T47D (cell line): ENCODE results near the gene ARHGEF11.

ENCODE experiments used
- DNase-seq, 2 experiments: peaks; one replicate each; pipeline versions ENCODE4 v3.0.0 to v3.0.0-alpha.2; 2011 to 2012; ENCODE audit warnings: low read depth in 1 of 2, low spot score in 1 of 2
- JUND ChIP-seq: IDR thresholded peaks from 2 replicates; pipeline ENCODE4 v1.6.1; 2012; ENCODE audit warnings: low read depth
- in situ Hi-C: cut with HindIII; loops from 2 replicates; pipeline ENCODE4 v1.10.0; 2016; ENCODE audit warnings: low sequenced_read_pairs, low pct_unique_long_range_greater_than_20kb

The ARHGEF11 gene

DNA sequence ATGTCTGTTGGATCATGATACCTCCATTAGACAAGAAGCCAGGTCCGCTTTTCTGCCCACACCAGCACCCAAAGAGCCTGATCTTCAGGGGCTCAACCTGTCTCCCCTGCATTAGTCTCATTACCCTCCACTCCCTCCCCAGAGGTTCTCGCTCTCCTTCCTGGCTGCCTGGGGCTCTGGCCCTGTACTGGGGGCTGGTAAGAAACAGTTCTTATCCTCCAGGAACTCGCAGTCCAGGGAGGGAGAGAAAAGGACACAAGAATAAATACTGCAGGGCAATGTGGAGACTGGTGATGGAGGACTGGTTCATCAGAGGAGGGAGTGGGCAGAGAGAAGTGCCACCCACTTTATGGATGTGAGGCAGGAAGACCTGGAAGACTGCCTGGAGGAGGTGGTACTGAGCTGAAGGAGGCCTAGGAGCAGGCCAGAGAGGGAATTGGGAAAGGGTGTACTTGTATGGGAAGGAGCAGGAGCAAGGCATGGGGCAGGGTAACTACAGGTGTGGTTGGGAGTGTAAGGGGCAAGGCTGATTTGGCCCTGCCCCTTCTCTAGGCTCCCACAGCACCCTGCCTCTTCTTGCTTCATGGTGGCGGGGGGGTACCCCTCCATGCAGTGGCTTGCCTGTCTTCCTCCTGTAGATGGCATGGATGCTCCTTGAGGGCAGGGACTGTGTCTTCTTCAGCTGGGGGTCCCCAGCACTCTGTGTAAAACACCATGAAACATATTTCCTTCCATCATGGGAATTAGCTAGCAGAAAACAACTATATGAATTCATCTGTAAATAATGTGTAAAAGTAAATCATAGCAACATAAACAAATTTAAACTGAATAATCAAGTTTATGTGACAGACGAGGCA lies 120.2 kb downstream of the ARHGEF11 start:
- no peak for TF ChIP-seq JUND
- no peak for DNase-seq
- in situ Hi-C loops = no loop called here

DNA sequence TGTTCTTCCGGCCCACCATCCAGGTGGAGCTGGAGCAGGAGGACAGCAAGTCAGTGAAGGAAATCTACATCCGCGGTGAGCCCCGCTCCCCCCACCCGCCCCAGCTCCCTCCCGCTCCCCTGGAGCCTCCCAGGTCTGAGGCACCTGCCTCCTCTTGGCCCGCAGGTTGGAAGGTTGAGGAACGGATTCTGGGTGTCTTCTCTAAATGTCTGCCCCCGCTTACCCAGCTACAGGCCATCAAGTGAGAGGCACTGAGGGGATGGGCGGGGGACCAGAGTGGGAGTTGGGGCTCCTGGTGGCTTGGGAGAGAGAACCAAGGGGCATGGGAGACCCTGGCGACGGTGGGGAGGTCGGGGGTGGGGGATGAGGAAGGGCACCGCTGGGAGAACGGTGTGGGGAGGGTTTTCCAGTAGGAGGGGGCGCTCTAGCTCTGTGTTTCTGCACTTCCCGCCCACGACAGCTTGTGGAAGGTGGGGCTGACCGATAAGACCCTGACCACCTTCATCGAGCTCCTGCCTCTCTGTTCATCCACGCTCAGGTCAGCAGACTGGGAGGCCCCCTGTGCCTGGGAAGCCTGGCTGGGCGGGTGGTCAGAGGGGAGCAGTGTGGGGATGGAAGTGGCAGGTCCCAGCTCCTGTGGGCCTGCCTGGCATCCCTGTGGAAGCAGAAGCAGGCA lies 120.9 kb downstream of the ARHGEF11 start:
- DNase-seq = no peak
- in situ Hi-C loops = no loop called here
- no peak for TF ChIP-seq JUND

DNA sequence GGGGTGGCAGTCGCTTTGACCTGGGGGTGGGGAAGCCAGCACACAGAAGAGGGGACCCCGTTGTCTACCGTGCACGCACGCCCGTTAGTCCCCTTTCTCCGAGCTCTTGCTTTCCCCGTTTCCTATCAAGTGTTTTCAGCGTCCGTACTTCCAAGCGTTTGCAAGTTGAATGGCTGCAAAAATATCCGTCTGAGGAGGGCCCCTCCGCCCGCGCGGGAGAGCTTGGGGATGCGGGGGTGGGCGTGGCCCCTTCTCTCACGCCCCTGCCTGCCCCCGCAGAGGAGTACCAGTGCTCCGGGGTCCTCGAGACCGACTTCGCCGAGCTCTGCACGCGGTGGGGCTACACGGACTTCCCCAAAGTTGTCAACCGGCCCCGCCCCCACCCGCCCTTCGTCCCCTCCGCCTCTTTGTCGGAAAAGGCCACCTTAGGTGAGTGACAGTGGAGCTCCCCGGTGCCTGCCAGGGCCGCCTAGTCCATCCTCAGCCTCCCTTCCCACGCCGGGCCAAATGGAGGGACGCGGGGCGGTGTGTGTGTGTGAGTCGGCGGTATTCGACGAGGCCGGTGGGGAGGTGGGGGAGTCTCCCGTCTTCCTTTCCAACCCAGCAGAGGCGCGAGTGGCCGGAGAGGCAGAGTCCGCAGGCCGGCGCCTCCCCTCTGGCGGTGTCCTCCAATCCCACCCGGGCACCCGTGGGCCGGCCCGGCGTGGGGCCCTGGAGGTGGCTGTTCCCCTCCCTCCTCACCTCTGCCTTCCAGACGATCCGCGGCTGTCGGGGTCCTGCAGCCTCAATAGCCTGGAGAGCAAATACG lies 121.7 kb downstream of the ARHGEF11 start:
- in situ Hi-C loops = no loop called here
- DNase-seq = no peak
- TF ChIP-seq JUND = no peak

DNA sequence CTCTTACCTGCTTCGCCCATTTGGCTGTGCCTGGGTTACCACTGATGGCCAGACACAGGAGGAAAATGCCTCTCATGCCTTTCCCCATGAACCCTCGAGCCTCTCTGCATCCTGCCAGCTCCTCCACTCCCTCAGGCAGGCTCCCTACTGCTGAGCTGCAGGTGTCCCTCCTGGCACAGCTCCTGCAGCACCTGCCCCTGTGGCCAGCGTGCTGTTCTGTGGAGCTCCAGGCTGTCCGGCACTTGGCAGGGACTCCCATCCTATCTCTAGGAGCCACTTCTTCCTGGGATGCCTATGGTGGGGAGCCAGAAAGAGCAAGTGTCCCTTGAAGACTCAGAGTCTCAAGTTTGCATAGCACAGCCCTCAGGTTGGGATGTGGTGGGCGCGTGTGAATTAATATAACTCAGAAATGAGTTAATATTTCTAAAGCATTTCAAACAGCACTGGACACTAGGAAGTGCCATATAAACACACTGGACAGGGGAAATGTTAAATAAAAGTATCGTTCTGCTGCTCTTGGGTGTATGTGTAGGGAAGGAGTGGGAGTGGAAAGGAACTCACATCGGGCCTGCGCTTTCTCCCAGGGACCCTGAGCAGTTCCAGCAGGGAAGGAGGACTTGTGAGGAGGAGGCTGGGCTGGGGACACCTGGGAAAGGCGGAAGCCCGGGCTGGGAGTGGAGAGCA lies 122.4 kb downstream of the ARHGEF11 start:
- in situ Hi-C loops = no loop called here
- DNase-seq = peak; percentile 58 to 66
- no peak for TF ChIP-seq JUND

DNA sequence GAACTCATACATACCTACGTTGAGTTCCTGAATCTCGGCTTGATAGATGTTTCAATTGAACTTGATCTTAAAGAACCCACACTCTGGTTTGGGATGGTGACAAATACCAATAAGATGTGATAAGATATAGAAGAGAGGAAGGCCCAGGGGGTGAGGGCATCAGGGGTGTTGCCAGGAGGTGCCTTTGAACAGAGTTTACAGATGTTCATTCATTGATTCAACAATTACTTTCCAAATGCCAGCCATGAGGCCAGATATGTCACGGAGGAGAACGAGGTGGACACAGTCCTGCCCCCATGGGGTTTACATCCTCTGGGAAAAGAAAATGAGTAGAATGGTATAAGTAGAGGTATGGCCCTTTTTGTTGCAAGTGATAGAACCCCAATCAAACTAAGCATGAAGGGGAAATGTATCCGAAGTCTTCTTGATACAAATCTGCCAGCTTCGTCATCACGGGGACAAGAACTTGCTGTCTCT lies 124.5 kb downstream of the ARHGEF11 start:
- in situ Hi-C loops = no loop called here
- no peak for DNase-seq
- no peak for TF ChIP-seq JUND

DNA sequence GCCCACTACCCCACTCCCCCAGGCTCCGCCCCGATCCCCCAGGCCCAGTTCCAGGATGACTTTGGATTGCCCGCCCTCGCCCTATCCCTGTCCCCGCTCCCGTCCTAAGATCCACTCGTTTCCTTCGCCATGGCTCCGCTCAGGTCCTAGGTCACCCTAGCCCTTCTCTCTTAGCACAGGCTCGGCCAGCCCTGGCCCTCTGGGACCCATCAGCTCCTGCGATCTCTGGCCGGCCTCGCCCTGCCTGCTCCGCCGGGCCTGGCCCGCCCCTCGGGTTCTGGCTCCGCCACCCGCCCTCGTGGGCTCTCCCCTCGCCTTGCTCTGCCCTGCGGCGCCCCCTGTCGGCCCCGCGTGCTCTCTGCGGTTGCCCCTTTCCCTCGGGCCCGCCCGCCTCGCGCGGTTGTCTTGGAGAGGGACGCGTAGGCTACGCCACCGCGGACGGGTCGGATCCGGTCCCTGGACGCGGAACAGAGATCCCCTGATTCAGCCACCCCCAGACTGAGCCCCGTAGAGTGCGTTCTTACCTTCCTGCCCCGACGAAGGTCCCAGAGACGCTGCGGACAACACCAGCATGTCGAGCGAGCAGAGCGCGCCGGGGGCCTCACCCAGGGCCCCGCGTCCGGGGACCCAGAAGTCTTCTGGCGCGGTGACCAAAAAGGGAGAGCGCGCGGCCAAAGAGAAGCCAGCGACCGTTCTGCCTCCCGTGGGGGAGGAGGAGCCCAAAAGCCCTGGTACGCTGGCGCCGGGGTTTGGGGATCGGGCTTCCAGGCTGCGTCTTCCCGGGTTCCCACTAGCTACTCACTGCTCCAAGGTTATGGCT lies 125.1 kb downstream of the ARHGEF11 start, which contains the start of gene LRRC71:
Gene LRRC71, plus strand, starts transcription at position 400 of the 820 bp plus-strand sequence. Its CDS starts 172 bp downstream, at position 572.
- in situ Hi-C loops = no loop called here
- TF ChIP-seq JUND = no peak

DNA sequence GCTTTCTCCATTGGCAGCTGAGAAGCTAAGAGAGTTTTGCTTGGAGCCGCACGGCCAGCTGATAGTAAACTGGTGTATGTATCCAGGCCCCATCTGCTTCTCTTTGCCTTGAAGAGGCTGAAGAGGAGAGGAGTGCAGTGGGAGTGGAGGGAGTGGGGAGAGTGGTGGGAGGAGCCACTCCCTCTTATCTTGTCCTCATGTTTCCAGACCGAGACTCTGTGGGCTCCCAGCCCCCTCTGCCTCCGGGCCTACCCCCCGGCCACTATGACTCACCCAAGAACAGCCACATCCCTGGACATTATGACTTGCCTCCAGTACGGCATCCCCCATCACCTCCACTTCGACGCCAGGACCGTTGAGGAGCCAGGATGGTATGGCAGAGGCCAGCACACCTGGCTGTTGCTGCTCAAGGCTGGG lies 131.1 kb downstream of the ARHGEF11 start:
- DNase-seq = no peak
- in situ Hi-C loops = no loop called here
- TF ChIP-seq JUND = no peak

More for the DNA sequence above, 125.1 kb downstream of the ARHGEF11 start, which contains the start of gene LRRC71:
- peak in 1 of 2 experiments; percentile 50 for DNase-seq

DNA sequence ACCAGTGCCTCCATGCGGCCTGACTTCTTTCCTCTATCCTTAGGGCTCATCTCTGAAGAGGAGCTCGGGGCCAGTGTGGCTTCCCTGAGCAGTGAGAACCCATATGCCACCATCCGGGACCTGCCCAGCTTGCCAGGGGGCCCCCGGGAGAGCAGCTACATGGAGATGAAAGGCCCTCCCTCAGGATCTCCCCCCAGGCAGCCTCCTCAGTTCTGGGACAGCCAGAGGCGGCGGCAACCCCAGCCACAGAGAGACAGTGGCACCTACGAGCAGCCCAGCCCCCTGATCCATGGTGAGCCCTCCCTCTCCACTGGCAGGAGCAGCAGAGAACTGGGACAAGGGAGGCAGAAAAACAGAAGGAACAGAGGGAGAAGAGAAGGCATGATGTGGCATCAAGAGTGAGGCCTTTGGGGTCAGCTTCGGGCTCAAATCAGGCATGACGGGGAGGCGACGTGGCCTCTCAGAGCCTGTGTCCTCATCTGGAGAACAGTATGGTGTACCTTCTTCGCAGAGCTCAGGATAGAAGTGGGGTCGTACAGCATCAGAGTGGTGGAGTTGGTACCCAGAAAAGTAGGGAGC lies 131.6 kb downstream of the ARHGEF11 start:
- in situ Hi-C loops = no loop called here
- no peak for DNase-seq
- TF ChIP-seq JUND = no peak

DNA sequence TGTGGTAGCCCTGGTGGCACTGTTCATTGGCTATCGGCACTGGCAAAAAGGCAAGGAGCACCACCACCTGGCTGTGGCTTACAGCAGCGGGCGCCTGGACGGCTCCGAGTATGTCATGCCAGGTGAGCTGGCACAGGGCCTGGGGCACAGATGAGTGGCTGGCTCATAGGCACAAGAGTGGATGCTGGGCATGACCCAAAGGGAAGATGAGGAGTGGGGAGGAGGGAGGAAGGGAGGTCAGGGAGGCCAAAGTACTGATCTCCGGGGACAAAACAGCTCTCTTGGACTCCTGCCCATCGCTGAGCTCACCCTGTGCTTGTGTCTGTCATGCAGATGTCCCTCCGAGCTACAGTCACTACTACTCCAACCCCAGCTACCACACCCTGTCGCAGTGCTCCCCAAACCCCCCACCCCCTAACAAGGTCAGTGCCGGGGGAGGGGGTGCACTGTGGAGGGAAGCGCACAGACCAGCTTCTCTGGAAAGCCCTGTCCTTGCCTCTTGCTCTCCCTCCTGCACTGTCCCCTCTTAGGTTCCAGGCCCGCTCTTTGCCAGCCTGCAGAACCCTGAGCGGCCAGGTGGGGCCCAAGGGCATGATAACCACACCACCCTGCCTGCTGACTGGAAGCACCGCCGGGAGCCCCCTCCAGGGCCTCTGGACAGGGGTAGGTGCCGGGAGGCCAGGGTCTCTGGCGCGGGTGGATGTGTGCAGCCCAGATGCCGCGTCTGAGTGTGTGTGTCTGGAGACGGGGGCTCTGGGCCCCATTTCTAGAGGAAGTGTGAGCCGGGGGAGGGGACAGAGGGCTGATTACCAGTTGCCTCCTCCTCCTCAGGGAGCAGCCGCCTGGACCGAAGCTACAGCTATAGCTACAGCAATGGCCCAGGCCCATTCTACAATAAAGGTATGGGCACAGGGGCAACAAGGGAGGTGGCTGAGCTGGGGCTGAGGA lies 132.4 kb downstream of the ARHGEF11 start:
- DNase-seq = no peak
- no peak for TF ChIP-seq JUND
- in situ Hi-C loops = no loop called here

DNA sequence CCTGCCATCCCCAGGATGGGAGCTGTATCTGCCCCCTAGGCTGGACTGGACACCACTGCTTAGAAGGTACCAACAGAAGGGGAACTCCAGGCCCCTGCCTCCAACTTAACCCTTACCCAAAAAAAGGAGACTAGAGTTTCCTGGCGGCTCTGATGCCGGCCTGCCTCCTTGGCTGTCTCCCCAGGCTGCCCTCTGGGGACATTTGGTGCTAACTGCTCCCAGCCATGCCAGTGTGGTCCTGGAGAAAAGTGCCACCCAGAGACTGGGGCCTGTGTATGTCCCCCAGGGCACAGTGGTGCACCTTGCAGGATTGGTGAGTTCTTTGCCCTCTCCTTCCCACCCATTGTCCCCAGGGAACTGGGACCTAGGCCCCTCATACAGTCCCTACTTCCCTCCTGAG lies 133.2 kb downstream of the ARHGEF11 start:
- TF ChIP-seq JUND = no peak
- in situ Hi-C loops = no loop called here
- no peak for DNase-seq
